ENCODE results near the gene RALGDS.

DNA sequence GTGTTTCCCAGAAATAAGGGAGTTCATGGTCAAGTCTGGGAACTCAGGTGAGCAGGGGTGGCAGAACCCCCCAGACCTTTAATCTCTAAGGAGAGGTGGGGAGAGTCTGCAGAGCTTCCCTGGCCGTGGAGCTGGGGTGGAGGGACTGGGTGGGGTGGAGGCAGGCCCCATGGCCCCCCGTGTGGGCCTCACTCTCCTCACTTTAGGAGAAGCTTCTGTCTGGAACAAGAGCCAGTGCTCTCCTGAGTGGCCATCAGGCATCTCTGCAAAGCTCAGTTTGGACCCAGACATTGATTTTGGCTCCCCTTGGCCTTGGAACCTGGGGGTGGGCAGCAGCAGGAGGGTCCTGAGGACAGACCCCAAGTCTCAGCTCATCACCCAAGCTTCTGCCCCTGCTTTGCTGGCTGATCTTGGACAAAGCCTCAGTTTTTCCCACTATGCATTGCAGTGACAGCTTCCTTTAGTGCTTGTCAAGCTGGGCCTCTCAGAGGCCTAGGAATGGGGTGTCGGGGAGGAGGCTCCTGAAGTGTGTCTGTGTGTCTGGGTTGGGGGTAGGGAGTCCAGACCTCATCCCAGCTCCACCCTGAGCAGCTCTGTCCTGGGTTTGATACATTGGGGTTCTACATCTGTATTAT lies 46.2 kb upstream of the RALGDS start:
- TF ChIP-seq, protein P1, sequence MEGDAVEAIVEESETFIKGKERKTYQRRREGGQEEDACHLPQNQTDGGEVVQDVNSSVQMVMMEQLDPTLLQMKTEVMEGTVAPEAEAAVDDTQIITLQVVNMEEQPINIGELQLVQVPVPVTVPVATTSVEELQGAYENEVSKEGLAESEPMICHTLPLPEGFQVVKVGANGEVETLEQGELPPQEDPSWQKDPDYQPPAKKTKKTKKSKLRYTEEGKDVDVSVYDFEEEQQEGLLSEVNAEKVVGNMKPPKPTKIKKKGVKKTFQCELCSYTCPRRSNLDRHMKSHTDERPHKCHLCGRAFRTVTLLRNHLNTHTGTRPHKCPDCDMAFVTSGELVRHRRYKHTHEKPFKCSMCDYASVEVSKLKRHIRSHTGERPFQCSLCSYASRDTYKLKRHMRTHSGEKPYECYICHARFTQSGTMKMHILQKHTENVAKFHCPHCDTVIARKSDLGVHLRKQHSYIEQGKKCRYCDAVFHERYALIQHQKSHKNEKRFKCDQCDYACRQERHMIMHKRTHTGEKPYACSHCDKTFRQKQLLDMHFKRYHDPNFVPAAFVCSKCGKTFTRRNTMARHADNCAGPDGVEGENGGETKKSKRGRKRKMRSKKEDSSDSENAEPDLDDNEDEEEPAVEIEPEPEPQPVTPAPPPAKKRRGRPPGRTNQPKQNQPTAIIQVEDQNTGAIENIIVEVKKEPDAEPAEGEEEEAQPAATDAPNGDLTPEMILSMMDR (conservative IDR thresholded peaks at IDR 0.05; ENCODE audit: low read depth, low read length): no peak
- no peak for TF ChIP-seq EZH2 (IDR thresholded peaks at IDR 0.05; ENCODE audit: borderline replicate concordance, low read depth, low read length, poor library complexity, severe bottlenecking)

All from A673 (cell line).